OCI-LY1 (cell line): ENCODE measurements around the gene FERMT1.

ENCODE experiments used
- H2AFZ ChIP-seq: fragments of 200-600 bp; sonication (generic), shearing (Covaris generic); 2 replicates; pipeline ENCODE4 v1.6.0; 2014; ENCODE audit warnings: antibody characterized with exemption, mild to moderate bottlenecking, low read length
- H3F3A ChIP-seq: fragments of 200-600 bp; sonication (generic), shearing (Covaris generic); 2 replicates; pipeline ENCODE4 v1.6.0; 2014; ENCODE audit warnings: mild to moderate bottlenecking, antibody characterized with exemption, low read length, moderate library complexity; ENCODE audit not compliant: insufficient read depth
- H3K27ac ChIP-seq: fragments of 200-600 bp; sonication (generic); 2 replicates; pipeline ENCODE4 v1.5.1; 2014; ENCODE audit warnings: low read length, mixed run types, mild to moderate bottlenecking, low read depth; ENCODE audit not compliant: poor library complexity, severe bottlenecking
- H3K27me3 ChIP-seq: fragments of 200-600 bp; sonication (generic); 2 replicates; pipeline ENCODE4 v1.6.0; 2014; ENCODE audit warnings: antibody characterized with exemption, mild to moderate bottlenecking, low read length, moderate library complexity; ENCODE audit not compliant: insufficient read depth
- H3K36me3 ChIP-seq: fragments of 200-600 bp; sonication (generic); 2 replicates; pipeline ENCODE4 v1.6.1; 2014; ENCODE audit warnings: mild to moderate bottlenecking, antibody characterized with exemption, low read length, moderate library complexity, mixed read lengths; ENCODE audit not compliant: insufficient read depth
- H3K4me1 ChIP-seq: fragments of 200-600 bp; sonication (generic); 2 replicates; pipeline ENCODE4 v1.5.1; 2014; ENCODE audit warnings: mild to moderate bottlenecking, low read length, moderate library complexity; ENCODE audit not compliant: insufficient read depth, severe bottlenecking
- H3K4me2 ChIP-seq: fragments of 200-600 bp; sonication (generic), shearing (Covaris generic); 2 replicates; pipeline ENCODE4 v1.6.1; 2014; ENCODE audit warnings: low read length
- H3K4me3 ChIP-seq: fragments of 200-600 bp; sonication (generic); 2 replicates; pipeline ENCODE4 v1.5.1; 2014; ENCODE audit warnings: low read length, low read depth, mild to moderate bottlenecking, mixed read lengths; ENCODE audit not compliant: poor library complexity, severe bottlenecking
- H3K79me2 ChIP-seq: fragments of 200-600 bp; shearing (Covaris generic); 2 replicates; pipeline ENCODE4 v1.6.1; 2016; ENCODE audit warnings: mixed run types, low read length, mixed read lengths; ENCODE audit not compliant: insufficient read depth
- H3K9ac ChIP-seq: fragments of 200-600 bp; sonication (generic), shearing (Covaris generic); 2 replicates; pipeline ENCODE4 v1.6.1; 2014; ENCODE audit warnings: mild to moderate bottlenecking, low read length, mixed read lengths
- H3K9me2 ChIP-seq: fragments of 200-600 bp; sonication (generic), shearing (Covaris generic); 2 replicates; pipeline ENCODE4 v1.6.1; 2014; ENCODE audit warnings: low read depth, mild to moderate bottlenecking, low read length, mixed read lengths
- H3K9me3 ChIP-seq: fragments of 200-600 bp; shearing (Covaris generic); 2 replicates; pipeline ENCODE4 v1.6.1; 2014; ENCODE audit warnings: low read length, mixed read lengths
- H4K20me1 ChIP-seq: fragments of 200-600 bp; sonication (generic), shearing (Covaris generic); 2 replicates; pipeline ENCODE4 v1.6.0; 2016; ENCODE audit warnings: mild to moderate bottlenecking, low read length; ENCODE audit not compliant: insufficient read depth
- EZH2 ChIP-seq: fragments of 200-600 bp; sonication (generic), shearing (Covaris generic); IDR thresholded peaks from 2 replicates; pipeline ENCODE4 v1.8.0; 2017; ENCODE audit warnings: borderline replicate concordance, mixed run types, mild to moderate bottlenecking, antibody characterized with exemption, low read length, moderate library complexity, mixed read lengths
- TF ChIP-seq, protein P1 (sequence below): fragments of 200-600 bp; sonication (generic), shearing (Covaris generic); IDR thresholded peaks from 2 replicates; pipeline ENCODE4 v1.5.1; 2017; ENCODE audit warnings: mild to moderate bottlenecking, antibody characterized with exemption, low read length, moderate library complexity, mixed read lengths

FERMT1 gene

DNA sequence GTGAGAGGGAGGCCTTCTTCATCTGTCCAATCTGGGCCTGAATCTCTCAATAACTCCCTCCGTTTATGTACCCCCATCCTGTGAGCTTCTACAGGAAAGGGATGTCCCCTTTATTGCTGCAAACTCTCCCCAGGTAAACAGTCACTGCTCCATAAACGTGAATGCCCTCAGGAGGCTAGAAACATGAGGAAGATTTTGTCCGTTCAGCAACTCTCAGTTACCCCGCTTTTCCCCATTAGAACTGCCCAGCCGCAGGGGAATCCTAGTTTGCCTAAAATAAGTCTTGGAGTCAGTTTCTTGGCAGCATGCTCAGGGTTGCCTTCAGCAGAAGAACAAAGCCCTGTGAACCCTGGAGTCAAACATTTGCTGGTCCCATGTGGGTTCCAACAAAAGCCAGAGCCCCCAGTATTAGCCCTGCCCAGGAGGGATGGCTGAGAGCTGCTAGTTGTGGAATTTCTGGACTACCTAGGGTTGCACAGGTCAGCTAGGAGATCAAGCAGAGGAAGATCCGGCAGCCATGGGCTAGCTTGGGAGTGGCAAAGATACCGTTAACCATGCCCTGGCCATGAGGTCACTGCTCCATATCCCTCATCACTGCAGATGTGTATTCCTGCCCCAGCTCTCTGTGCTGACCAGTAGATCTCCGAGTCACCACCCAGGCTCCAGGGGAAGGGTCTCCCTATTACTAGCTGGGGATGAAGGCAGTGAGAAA, 69.6 kb downstream of the FERMT1 start:
- no peak overlapping the region for H3K4me2 ChIP-seq
- TF ChIP-seq EZH2, result no peak
- no peaks in the 10 kb centered on the region for H3K36me3 ChIP-seq
- no peaks in the 10 kb centered on the region for H4K20me1 ChIP-seq
- H3K79me2 ChIP-seq, result no peaks in the 10 kb centered on the region
- H3K9me2 ChIP-seq, result no peaks in the 10 kb centered on the region
- no peaks in the 10 kb centered on the region for H3K4me1 ChIP-seq
- no peak overlapping the region for H2AFZ ChIP-seq
- H3K27ac ChIP-seq, result no peak overlapping the region
- H3F3A ChIP-seq, result no peaks in the 10 kb centered on the region
- H3K9me3 ChIP-seq, result no peaks in the 10 kb centered on the region
- no peak overlapping the region for H3K4me3 ChIP-seq
- no peak overlapping the region for H3K9ac ChIP-seq
- no peaks in the 10 kb centered on the region; the same call in 1 of the 2 replicates for H3K27me3 ChIP-seq

DNA sequence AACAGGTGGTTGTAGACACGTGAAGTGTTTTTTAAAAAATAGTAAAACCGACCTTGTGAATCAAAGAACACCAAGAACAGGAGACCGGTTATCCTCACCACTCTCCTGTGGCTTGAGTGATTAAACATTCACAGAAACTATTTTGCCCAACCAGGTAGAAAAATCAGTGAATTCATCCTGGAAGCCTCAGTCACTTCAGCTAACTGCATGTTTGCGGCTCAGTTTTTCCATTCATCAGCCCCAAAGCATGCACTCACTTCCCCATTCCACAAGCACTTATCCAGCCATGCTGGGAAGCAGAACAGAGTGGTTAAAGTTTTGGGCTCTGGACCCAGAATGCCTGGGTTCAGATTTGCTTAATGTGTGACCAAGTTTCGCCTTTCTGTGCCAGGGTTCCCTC, 71.3 kb downstream of the FERMT1 start:
- Histone ChIP-seq H3K4me1 (no peaks in the 10 kb centered on the region), H4K20me1 (no peaks in the 10 kb centered on the region), H3K27ac (no peak overlapping the region), H3K36me3 (no peaks in the 10 kb centered on the region), H3K4me3 (no peak overlapping the region), H3F3A (no peaks in the 10 kb centered on the region), H3K4me2 (no peak overlapping the region), H3K9me3 (no peaks in the 10 kb centered on the region), H3K27me3 (no peaks in the 10 kb centered on the region; the same call in 1 of the 2 replicates), H3K79me2 (no peaks in the 10 kb centered on the region), H3K9ac (no peak overlapping the region), H2AFZ (no peak overlapping the region), H3K9me2 (no peaks in the 10 kb centered on the region)
- TF ChIP-seq, protein P1, sequence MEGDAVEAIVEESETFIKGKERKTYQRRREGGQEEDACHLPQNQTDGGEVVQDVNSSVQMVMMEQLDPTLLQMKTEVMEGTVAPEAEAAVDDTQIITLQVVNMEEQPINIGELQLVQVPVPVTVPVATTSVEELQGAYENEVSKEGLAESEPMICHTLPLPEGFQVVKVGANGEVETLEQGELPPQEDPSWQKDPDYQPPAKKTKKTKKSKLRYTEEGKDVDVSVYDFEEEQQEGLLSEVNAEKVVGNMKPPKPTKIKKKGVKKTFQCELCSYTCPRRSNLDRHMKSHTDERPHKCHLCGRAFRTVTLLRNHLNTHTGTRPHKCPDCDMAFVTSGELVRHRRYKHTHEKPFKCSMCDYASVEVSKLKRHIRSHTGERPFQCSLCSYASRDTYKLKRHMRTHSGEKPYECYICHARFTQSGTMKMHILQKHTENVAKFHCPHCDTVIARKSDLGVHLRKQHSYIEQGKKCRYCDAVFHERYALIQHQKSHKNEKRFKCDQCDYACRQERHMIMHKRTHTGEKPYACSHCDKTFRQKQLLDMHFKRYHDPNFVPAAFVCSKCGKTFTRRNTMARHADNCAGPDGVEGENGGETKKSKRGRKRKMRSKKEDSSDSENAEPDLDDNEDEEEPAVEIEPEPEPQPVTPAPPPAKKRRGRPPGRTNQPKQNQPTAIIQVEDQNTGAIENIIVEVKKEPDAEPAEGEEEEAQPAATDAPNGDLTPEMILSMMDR, result no peak
- no peak for TF ChIP-seq EZH2

- H4K20me1 ChIP-seq, result no peaks in the 10 kb centered on the region
- H3K4me1 ChIP-seq, result no peaks in the 10 kb centered on the region
- H3K9me3 ChIP-seq, result no peaks in the 10 kb centered on the region
- no peak overlapping the region for H3K27ac ChIP-seq
- H3K9ac ChIP-seq, result no peak overlapping the region
- no peak for TF ChIP-seq EZH2
- TF ChIP-seq, protein P1, result no peak
- no peak overlapping the region for H3K4me2 ChIP-seq
- no peak overlapping the region for H3K4me3 ChIP-seq
- no peaks in the 10 kb centered on the region; the same call in 1 of the 2 replicates for H3K27me3 ChIP-seq
- H3K36me3 ChIP-seq, result no peaks in the 10 kb centered on the region
- H2AFZ ChIP-seq, result no peak overlapping the region
- H3F3A ChIP-seq, result no peaks in the 10 kb centered on the region
- H3K79me2 ChIP-seq, result no peaks in the 10 kb centered on the region
- H3K9me2 ChIP-seq, result no peaks in the 10 kb centered on the region
These were observed 74.4 kb downstream of the FERMT1 start for GRCh38 chr20:6048391-6048790.

DNA sequence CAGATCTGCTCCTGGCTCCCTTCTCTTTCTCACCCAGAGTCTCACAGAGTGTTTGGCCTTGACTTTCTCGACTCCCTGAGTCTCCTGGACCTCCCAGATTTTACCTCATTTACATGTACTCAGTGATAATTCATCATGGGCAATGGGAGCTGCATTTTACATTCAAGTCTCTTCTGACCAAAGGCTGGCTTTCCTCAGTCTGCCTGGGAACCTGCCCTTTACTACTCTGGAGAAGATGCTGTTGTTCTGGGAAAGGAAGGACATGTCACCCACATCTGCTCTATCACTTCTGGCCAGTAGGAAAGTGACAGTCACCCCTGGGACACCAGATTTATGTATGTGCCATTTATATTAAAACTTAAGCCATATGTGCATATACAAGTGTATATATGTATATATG, 76.4 kb downstream of the FERMT1 start:
- H2AFZ ChIP-seq, result no peak overlapping the region

More for the DNA sequence above, 76.4 kb downstream of the FERMT1 start:
- Histone ChIP-seq H3F3A (no peaks in the 10 kb centered on the region), H3K4me3 (no peak overlapping the region), H3K27me3 (no peaks in the 10 kb centered on the region; the same call in 1 of the 2 replicates), H3K9ac (no peak overlapping the region), H3K4me2 (no peak overlapping the region), H3K9me2 (no peaks in the 10 kb centered on the region), H3K36me3 (no peaks in the 10 kb centered on the region; the same call in 1 of the 2 replicates), H4K20me1 (no peaks in the 10 kb centered on the region), H3K9me3 (no peaks in the 10 kb centered on the region), H3K27ac (no peak overlapping the region), H3K79me2 (no peaks in the 10 kb centered on the region), H3K4me1 (no peaks in the 10 kb centered on the region)
- TF ChIP-seq EZH2, result no peak
- TF ChIP-seq, protein P1, result no peak
